HG03575 (cell line): ENCODE results near the gene NME5.

Experiments used
- ATAC-seq: cut with Tn5 transposase; IDR thresholded peaks from one replicate; pipeline ENCODE4 v1.9.1; 2021; ENCODE audit not compliant: unreplicated experiment, insufficient number of reproducible peaks, low FRiP score; ENCODE audit errors: extremely low read depth

Gene NME5

DNA sequence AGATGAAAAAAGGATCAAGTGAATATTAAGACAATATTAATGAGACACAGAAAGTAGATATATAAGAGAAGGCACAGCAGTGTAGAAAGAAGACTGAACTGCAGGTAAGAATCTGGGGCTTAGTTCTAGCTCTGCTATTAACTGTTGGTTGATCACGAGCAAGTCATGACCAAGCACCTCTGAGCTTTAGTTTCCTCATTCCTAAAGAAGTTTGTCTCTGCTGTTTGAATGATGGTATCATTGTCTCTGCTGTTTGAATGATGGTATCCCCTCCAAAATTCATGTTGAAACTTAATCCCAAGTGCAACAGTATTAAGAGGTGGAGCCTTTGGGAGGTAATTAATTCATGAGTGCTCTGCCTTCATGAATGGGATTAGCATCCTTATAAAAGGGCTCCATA lies 2.5 kb upstream of the NME5 start:
- no peak for ATAC-seq

- ATAC-seq, result no peak
Observed at GRCh38 chr5:138140268-138140667, 1.0 kb upstream of the NME5 start.

DNA sequence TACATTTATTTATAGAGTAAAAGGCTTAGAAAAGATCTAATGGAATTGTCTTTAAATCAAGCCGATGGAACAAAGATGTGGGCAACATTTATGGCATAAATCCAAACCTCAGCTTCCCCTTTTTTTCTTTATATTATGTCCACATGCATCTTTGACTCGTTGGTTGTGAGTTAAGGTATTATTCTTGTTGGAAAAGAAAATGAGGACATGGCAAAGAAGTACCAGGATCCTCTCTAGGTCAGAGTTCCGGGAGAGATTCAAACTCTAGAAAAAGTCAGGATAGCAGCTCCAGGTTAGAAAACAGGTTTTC lies 508 bp upstream of the NME5 start:
- no peak for ATAC-seq

- ATAC-seq, result no peak
Observed at GRCh38 chr5:138132543-138132942, 6.7 kb downstream of the NME5 start.

DNA sequence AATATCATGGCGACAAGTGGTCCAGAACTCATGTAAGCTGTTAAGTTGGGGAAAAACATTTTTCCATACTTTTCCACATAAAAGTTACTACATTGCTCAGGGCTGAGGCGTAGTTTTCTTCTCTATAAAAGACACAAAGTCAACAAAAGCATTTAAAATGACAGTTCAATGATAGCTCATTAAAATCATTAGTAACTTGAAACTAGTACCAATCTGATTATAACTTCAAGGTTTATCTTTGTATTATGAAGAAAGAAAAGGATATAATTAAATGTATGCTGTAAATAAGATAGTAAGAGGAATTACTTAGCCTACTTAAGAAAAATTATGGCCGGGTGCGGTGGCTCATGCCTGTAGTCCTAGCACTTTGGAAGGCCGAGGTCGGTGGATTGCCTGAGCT lies 9.9 kb downstream of the NME5 start:
- ATAC-seq, result no peak

GRCh38 chr5:138128334-138128733 lies 10.9 kb downstream of the NME5 start:
- ATAC-seq, result no peak

- no peak for ATAC-seq
Observed at GRCh38 chr5:138115254-138115653, 24.0 kb downstream of the NME5 start.

- ATAC-seq, result no peak
Observed at GRCh38 chr5:138111937-138112336, 27.3 kb downstream of the NME5 start.

GRCh38 chr5:138111181-138111580 lies 28.0 kb downstream of the NME5 start:
- ATAC-seq, result no peak

GRCh38 chr5:138110266-138110963 lies 28.8 kb downstream of the NME5 start:
- ATAC-seq, result no peak

GRCh38 chr5:138109463-138110265 lies 29.6 kb downstream of the NME5 start:
- ATAC-seq, result no peak

DNA sequence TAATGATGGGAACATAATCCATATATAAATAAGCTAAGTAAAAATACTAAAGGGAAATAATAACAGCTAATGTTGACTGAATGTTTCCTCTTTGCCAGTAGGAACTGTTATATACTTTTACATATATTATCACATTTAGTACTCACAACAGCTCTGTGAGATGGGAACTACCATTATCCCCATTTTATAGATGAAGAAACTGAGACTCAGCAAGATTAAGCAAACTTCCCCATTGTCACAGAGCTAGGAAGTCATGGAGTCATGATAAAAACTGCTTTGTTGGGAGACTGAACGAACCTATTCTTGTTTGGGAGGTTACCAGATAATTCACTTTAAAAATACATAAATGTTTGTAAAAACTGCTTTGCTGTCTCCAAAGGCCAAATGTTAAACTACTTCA lies 32.0 kb downstream of the NME5 start:
- ATAC-seq, result no peak

DNA sequence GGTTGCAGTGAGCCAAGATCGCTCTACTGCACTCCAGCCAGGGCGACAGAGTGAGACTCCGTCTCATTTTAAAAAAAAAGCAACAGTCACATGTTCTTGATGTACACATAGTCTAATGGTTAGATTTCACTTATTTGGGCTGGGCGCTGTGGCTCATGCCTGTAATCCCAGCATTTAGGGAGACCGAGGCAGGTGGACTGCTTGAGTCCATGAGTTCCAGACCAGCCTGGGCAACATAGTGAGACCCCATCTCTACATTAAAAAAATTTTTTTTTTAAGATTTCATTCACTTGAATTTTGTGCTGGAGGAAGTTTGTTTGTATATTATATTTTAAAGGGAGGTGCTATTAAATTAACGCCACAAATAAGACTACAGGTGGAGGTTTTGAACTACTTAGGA lies 33.5 kb downstream of the NME5 start:
- ATAC-seq, result no peak

DNA sequence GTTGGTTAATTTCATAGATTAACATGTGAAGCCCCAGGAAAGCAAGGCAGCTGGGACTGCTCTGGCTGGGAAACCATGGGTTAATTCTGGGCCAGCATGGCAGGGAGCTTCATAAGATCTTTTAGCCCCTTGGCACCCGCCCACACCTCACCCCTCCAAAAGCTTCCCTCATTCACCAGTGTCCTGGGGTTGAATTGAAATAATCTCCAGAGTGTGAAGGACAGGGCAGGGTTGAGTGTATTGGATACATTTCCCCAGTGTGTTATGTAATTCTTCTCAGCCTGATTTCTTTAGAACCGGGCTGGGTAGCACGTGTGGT lies 36.0 kb downstream of the NME5 start:
- no peak for ATAC-seq

- ATAC-seq, result no peak
Observed at GRCh38 chr5:138102454-138103318, 36.5 kb downstream of the NME5 start.

DNA sequence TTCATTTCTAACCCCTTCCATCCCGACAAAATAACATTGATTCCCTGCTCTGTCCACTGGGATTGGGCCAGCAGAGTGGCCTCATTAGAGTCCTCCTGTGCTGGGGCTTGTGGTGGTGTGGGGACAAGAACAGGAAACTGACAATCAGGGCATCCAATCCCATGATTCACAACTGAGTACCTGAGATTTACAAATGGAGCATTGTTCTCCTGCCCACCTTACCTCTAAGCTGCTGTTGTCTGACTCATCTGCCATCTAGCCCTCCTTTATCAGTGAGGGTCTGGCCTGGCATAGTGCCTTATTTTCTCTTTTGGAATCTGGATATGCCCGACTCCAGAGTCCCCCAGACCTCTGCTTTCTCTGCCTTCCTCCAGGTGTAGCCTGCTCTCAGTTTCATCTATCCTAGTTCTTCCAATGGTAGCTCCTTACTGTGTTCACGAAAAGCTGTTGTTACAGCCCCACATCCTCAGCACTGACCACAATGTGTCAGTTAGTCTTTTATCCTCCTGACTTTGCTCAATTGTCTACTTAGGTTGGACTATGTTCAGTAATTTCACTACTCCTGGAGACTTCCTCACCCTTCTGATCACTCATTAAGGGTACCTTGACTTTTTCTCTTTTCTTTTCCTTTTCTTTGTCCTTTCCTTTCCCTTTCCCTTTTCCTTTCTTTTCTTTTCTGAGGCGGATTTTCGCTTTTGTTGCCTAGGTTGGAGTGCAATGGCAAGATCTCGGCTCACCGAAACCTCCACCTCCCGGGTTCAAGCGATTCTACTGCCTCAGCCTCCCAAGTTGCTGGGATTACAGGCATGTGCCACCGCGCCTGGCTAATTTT lies 42.0 kb downstream of the NME5 start:
- ATAC-seq, result no peak

DNA sequence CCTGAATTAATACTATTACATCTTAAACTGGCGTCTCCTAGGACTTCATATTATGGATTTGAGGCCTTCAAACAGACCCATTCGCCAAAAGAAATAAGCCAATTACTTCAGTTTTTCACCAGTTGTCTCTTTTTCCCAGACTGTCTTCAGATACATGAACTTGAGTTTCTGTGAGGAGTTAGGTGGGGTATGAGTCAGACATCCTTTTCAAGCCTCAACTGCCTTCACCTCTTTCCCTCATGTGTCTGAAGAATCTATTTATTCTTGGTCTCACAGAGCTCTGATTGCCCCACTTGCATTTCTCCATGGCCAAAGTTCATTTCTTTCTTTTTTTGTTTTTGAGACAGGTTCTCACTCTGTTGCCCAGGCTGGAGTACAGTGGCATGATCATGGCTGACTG lies 42.9 kb downstream of the NME5 start:
- no peak for ATAC-seq

- ATAC-seq, result no peak
Observed at GRCh38 chr5:138095100-138095907, 43.9 kb downstream of the NME5 start.
